CD4-positive, alpha-beta T cell (primary cell): Measurements from ENCODE around the gene ITGB8. TPM values are rescaled to one million over a fixed set of nuclear protein-coding genes. Genes with fewer than 3 reads are reported as not detected.

Source experiments
- ATAC-seq: fragments of 200-7000 bp; cut with Tn5 transposase; one replicate; pipeline ENCODE4 v1.10.0; 2022; ENCODE audit warnings: mild to moderate bottlenecking; ENCODE audit not compliant: poor library complexity
- CTCF ChIA-PET: fragments of 350-600 bp; sonication (Branson Sonifier 250); formaldehyde crosslinking; loops from one replicate; lab custom pipeline; 2021; ENCODE audit warnings: antibody characterized with exemption, inconsistent platforms; lab: Charles Lee
- POLR2A ChIA-PET: fragments of 350-600 bp; sonication (Branson Sonifier 250); formaldehyde crosslinking; loops from one replicate; lab custom pipeline; 2021; ENCODE audit warnings: antibody characterized with exemption, inconsistent platforms; lab: Charles Lee
- DNase-seq, 14 experiments: peaks; one replicate each; pipeline ENCODE4 v3.0.0-alpha.2; 2013 to 2020; ENCODE audit warnings: mixed read lengths in 2 of 14
- H3K27ac ChIP-seq, 2 donors: one replicate each; pipeline versions ENCODE4 v1.5.1 to v1.7.0; 2013; ENCODE audit warnings: low read length in 2 of 2, low read depth in 1 of 2, mild to moderate bottlenecking in 1 of 2
- H3K27me3 ChIP-seq, 2 experiments: 1 replicate in 1 of 2; 2 replicates in 1 of 2; pipeline versions ENCODE4 v1.6.1 to v1.7.0; 2013; ENCODE audit warnings: low read length in 2 of 2, control low read depth in 1 of 2, mild to moderate bottlenecking in 1 of 2, moderate library complexity in 1 of 2; ENCODE audit not compliant: insufficient read depth in 2 of 2, control insufficient read depth in 1 of 2
- H3K36me3 ChIP-seq: one replicate; pipeline ENCODE4 v1.6.1; 2013; ENCODE audit warnings: low read length, control low read depth; ENCODE audit not compliant: insufficient read depth
- H3K4me1 ChIP-seq: one replicate; pipeline ENCODE4 v1.6.1; 2013; ENCODE audit warnings: low read length, control low read depth; ENCODE audit not compliant: insufficient read depth
- H3K4me3 ChIP-seq: one replicate; pipeline ENCODE4 v1.5.1; 2013; ENCODE audit warnings: mild to moderate bottlenecking, low read length, moderate library complexity
- H3K9me3 ChIP-seq, 2 experiments: 1 replicate in 1 of 2; 2 replicates in 1 of 2; pipeline versions ENCODE4 v1.6.1 to v1.7.0; 2013; ENCODE audit warnings: low read length in 2 of 2, mild to moderate bottlenecking in 2 of 2, control low read depth in 1 of 2, moderate library complexity in 1 of 2; ENCODE audit not compliant: control insufficient read depth in 1 of 2, insufficient read depth in 1 of 2
- H3K27ac Mint-ChIP-seq: one replicate; pipeline ENCODE4 v1.8.0; 2020; ENCODE audit warnings: mixed read lengths
- H3K27me3 Mint-ChIP-seq: one replicate; pipeline ENCODE4 v1.8.0; 2021; ENCODE audit warnings: mixed read lengths
- H3K36me3 Mint-ChIP-seq: one replicate; pipeline ENCODE4 v1.8.0; 2021; ENCODE audit warnings: low read depth, mixed read lengths
- H3K4me1 Mint-ChIP-seq: one replicate; pipeline ENCODE4 v1.8.0; 2021; ENCODE audit warnings: low read depth, mixed read lengths
- H3K4me3 Mint-ChIP-seq: one replicate; pipeline ENCODE4 v1.8.0; 2020; ENCODE audit warnings: mild to moderate bottlenecking, mixed read lengths
- H3K9me3 Mint-ChIP-seq: one replicate; pipeline ENCODE4 v1.8.0; 2020; ENCODE audit warnings: mixed read lengths
- CTCF ChIP-seq: fragments of 200-600 bp; IDR thresholded peaks from one replicate; pipeline ENCODE4 v1.8.0; 2022; ENCODE audit warnings: antibody characterized with exemption, mild to moderate bottlenecking
- intact Hi-C, 2 experiments: fragments of 100-400 bp; cut with DNase I in 1 of 2; cut with micrococcal nuclease in 1 of 2; formaldehyde crosslinking; loops; one replicate each; pipeline versions ENCODE4 v1.15.1 to v1.9.0; 2023 to 2025; cut with DNase I, micrococcal nuclease
- total RNA-seq, 174 experiments: library from RNA in 2 of 174; stranded (reverse) in 2 of 174; gene quantifications; one replicate each; pipeline ENCODE4 v1.2.3 and lab custom pipeline; 2021 to 2026

Gene ITGB8
- total RNA-seq, 2 experiments from 2014 or later = not detected

DNA sequence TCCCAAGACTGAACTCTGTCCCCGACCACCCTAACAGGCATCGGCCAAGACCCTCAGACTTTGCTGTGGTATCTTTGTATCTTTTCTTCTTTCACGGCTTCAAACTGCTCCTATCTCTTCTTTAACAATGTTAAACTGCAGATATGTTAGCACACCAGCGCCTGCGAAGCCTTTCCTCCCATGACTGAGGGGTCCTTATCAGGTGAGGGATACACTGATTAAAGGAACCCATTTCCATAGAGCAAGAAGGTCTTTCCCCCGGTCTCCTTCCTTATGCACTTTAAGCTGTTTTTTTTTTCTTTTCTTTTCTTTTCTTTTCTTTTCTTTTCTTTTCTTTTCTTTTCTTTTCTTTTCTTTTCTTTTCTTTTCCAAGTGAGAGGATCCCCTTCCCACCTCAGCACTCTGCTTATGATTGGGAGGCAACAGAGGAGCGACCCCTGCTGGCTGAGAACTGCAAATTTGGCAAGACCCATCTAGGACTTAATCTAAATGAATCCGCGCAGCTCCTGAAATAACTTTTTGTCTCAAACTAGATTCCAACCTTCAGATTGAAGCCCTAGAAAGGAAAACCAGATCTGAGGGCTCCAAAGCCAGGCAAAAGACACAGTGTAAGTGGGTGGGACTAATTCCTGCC, 109.9 kb downstream of the ITGB8 start:
- Histone ChIP-seq H3K9me3 (peaks cover 0 to 11% of the 10 kb centered on the region in 2 experiments), H3K4me1 (no peaks in the 10 kb centered on the region), H3K27ac (no peak overlapping the region), H3K4me3 (no peak overlapping the region), H3K36me3 (no peaks in the 10 kb centered on the region), H3K27me3 (no peaks in the 10 kb centered on the region)
- Mint-ChIP-seq H3K4me3 (no peak overlapping the region), H3K27me3 (no peaks in the 10 kb centered on the region), H3K4me1 (no peaks in the 10 kb centered on the region), H3K27ac (no peak overlapping the region), H3K9me3 (no peaks in the 10 kb centered on the region), H3K36me3 (no peaks in the 10 kb centered on the region)
- CTCF ChIA-PET = no interaction called here
- POLR2A ChIA-PET = no interaction called here
- TF ChIP-seq CTCF = no peak
- intact Hi-C loops = no loop called here
- peak in 1 of 14 experiments; percentile 16 for DNase-seq
- no peak for ATAC-seq

DNA sequence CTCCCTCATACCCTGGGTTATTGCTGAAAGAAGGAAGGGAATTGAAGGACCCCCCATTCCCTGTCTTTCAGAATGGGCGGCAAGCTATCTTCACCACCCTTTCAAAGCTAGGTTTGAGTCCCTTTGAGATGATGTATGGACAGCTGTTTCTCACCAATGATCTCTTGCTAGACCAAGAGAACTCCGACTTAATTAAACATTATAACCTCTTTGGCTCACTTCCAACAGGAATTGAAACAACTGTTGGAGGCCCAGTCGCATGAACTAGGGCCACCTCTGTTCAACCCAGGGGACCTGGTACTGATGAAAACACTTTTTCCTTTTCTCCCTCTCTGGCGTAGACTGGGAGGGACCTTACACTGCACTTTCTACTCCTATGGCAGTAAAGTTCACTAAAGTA, 110.6 kb downstream of the ITGB8 start:
- no peaks in the 10 kb centered on the region for H3K4me1 ChIP-seq
- Mint-ChIP-seq H3K27me3 (no peaks in the 10 kb centered on the region), H3K36me3 (no peaks in the 10 kb centered on the region), H3K9me3 (no peaks in the 10 kb centered on the region), H3K4me3 (no peak overlapping the region), H3K27ac (no peak overlapping the region), H3K4me1 (no peaks in the 10 kb centered on the region)
- DNase-seq (no peak), ATAC-seq (no peak)
- intact Hi-C loops = no loop called here
- ChIA-PET POLR2A (no interaction called here), CTCF (no interaction called here)
- no peaks in the 10 kb centered on the region for H3K27me3 ChIP-seq
- no peak overlapping the region for H3K27ac ChIP-seq
- H3K4me3 ChIP-seq = no peak overlapping the region
- peaks cover 0 to 11% of the 10 kb centered on the region in 2 experiments for H3K9me3 ChIP-seq
- H3K36me3 ChIP-seq = no peaks in the 10 kb centered on the region
- no peak for TF ChIP-seq CTCF

DNA sequence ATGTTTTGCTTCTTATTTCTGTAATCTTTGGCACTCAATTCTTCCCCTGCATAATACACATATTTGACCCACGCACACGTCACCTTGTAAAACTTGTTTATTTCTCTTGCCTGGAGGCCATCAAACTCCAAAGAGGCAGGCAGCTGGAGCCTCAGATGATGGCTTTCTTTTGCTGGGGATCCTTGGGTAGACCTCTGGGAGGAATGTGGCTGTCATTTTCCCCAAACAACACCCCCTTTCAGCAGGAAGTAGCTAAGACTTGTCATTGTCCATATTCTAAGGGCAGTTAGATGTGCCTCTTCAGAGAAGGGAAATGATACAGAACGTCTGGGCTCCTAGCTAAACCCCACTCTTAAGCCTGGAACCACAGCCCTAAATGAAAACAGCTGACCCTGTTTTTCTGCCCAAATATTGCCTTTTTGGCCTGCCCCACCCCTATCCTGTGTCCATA, 111.3 kb downstream of the ITGB8 start:
- Mint-ChIP-seq H3K4me3 (no peak overlapping the region), H3K27ac (no peak overlapping the region), H3K27me3 (no peaks in the 10 kb centered on the region), H3K9me3 (no peaks in the 10 kb centered on the region), H3K36me3 (no peaks in the 10 kb centered on the region), H3K4me1 (no peaks in the 10 kb centered on the region)
- H3K4me1 ChIP-seq = no peaks in the 10 kb centered on the region
- no peak overlapping the region for H3K27ac ChIP-seq
- intact Hi-C loops = no loop called here
- no peaks in the 10 kb centered on the region for H3K36me3 ChIP-seq
- no peaks in the 10 kb centered on the region for H3K27me3 ChIP-seq
- DNase-seq (no peak), ATAC-seq (no peak)
- POLR2A ChIA-PET = no interaction called here
- TF ChIP-seq CTCF = no peak
- CTCF ChIA-PET = no interaction called here
- peaks cover 0 to 11% of the 10 kb centered on the region in 2 experiments for H3K9me3 ChIP-seq
- H3K4me3 ChIP-seq = no peak overlapping the region
